SJSA1 (cell line): ENCODE measurements around the gene NPTXR. TPM values are rescaled to one million over a fixed set of nuclear protein-coding genes. Genes with fewer than 3 reads are reported as not detected.

Experiments
- DNase-seq, 2 experiments: peaks; one replicate each; pipeline ENCODE4 v3.0.0-alpha.2; 2015 to 2020; ENCODE audit warnings: low spot score in 2 of 2, low read depth in 1 of 2
- H3K27ac ChIP-seq: fragments of 250-450 bp; sonication (Bioruptor Pico); 2 replicates; pipeline ENCODE4 v1.5.1; 2020; ENCODE audit warnings: mild to moderate bottlenecking, moderate library complexity
- H3K27me3 ChIP-seq: fragments of 250-450 bp; sonication (Bioruptor Pico); replicated peaks from 2 replicates; pipeline ENCODE4 v1.5.1; 2020; ENCODE audit warnings: mild to moderate bottlenecking, moderate library complexity
- H3K36me3 ChIP-seq: fragments of 250-450 bp; sonication (Bioruptor Pico); 2 replicates; pipeline ENCODE4 v1.5.1; 2020; ENCODE audit warnings: mild to moderate bottlenecking
- H3K4me1 ChIP-seq: fragments of 250-450 bp; sonication (Bioruptor Pico); replicated peaks from 2 replicates; pipeline ENCODE4 v1.6.1; 2021; ENCODE audit warnings: mild to moderate bottlenecking
- H3K4me3 ChIP-seq: fragments of 250-450 bp; sonication (Bioruptor Pico); 2 replicates; pipeline ENCODE4 v1.5.1; 2020; ENCODE audit warnings: mild to moderate bottlenecking
- H3K9me3 ChIP-seq: fragments of 250-450 bp; sonication (Bioruptor Pico); replicated peaks from 2 replicates; pipeline ENCODE4 v1.5.1; 2020; ENCODE audit warnings: mild to moderate bottlenecking
- total RNA-seq: library from RNA; depleted of rRNA; stranded (reverse); fragments of >200 nt; shearing (Covaris generic); gene quantifications from 2 replicates; pipeline ENCODE4 v1.2.3, GENCODE V29; 2014; rRNA removed

NPTXR gene
- total RNA-seq, 1 experiment from 2014 or later, result 2.2 TPM

DNA sequence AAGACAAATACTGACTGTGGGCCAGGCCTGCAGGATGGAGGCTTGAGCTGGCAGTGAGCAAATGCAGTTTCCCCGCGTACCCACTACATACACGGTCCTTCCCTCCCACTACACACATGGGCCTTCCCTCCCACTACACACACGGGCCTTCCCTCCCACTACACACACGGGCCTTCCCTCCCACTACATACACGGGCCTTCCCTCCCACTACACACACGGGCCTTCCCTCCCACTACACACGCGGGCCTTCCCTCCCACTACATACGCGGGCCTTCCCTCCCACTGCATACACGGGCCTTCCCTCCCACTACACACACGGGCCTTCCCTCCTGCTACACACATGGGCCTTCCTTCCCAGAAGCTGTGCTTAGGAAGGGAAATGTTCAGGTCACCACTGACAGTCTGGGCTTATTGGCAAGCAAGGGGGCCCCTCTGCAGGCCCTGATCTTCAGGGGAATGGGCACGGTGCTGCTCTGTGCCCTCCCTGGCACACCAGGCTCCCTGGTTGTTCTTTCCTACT is 60.7 kb downstream of the NPTXR start:
- no peak overlapping the region for H3K27ac ChIP-seq
- H3K9me3 ChIP-seq, result no peaks in the 10 kb centered on the region
- no peaks in the 10 kb centered on the region for H3K27me3 ChIP-seq
- H3K4me3 ChIP-seq, result no peak overlapping the region
- DNase-seq, result no peak
- peaks cover under 1% of the 10 kb centered on the region for H3K4me1 ChIP-seq
- 0 out of 2 replicates have a peak, but pooled peaks cover 4% of the 10 kb centered on the region for H3K36me3 ChIP-seq

- no peak for DNase-seq
- Histone ChIP-seq H3K4me1 (no peaks in the 10 kb centered on the region), H3K27me3 (no peaks in the 10 kb centered on the region), H3K36me3 (0 out of 2 replicates have a peak, but pooled peaks cover 4% of the 10 kb centered on the region), H3K27ac (no peak overlapping the region), H3K9me3 (no peaks in the 10 kb centered on the region), H3K4me3 (no peak overlapping the region)
Measured at GRCh38 chr22:38782402-38783094, 61.3 kb downstream of the NPTXR start.

- Histone ChIP-seq H3K4me1 (no peaks in the 10 kb centered on the region), H3K27ac (no peak overlapping the region), H3K4me3 (no peak overlapping the region)
Measured at GRCh38 chr22:38781033-38781432, 62.8 kb downstream of the NPTXR start.

DNA sequence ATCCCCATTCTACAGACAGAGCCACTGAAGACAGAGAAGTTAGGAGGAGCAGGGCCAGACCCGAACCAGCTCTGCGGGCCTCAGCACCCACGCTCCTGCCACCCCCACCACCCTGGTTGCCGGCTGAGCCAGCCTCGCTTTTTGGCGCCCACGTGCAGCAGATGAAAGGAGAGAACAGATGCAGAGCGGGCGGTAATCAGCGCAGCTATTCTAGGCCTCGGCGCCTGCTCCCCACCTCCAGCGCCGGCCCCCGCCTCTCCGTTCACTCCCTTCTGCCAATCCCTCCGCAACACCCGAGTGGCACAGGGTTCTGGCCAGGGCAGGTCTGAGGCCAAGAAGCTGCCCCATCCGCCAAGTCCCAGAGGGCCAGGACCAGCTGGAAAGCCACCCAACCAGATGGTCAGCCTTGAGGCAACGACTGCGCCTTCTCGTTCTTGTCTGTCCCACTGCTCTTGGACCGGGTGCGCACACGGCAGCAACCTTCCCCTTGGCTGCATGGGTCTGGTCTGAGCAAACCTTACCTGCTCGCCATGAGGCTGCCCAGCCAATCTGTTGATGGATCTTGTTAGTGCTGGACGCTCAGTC is 66.6 kb downstream of the NPTXR start:
- Histone ChIP-seq H3K27me3 (no peaks in the 10 kb centered on the region), H3K9me3 (no peaks in the 10 kb centered on the region), H3K36me3 (0 out of 2 replicates have a peak, but pooled peaks cover 4% of the 10 kb centered on the region), H3K27ac (no peak overlapping the region), H3K4me3 (no peak overlapping the region), H3K4me1 (no peaks in the 10 kb centered on the region)
- DNase-seq, result no peak

More at GRCh38 chr22:38781033-38781432, 62.8 kb downstream of the NPTXR start:
- Histone ChIP-seq H3K36me3 (0 out of 2 replicates have a peak, but pooled peaks cover 4% of the 10 kb centered on the region), H3K9me3 (no peaks in the 10 kb centered on the region), H3K27me3 (no peaks in the 10 kb centered on the region)
- DNase-seq, result no peak

DNA sequence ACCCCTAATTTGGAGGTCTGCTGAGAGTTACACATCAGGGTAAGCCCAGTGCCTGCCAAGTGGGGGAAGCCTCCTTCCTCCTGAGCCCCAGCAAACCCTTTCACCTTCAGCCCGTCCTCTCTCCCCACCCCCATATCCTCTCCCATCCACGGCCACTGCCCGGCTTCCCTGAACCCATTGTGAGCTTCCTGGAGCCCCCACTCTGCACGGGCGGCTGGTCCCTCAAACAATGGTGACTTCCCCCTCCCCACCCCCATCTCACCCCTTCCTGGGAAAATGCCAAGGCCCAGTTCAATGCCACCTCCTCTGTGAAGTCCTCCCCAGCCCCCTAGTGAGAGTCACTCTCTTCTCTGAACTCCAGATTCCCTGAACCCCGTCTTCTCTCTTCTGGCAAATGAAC is 67.7 kb downstream of the NPTXR start:
- H3K27ac ChIP-seq, result no peak overlapping the region
- DNase-seq, result no peak
- H3K9me3 ChIP-seq, result no peaks in the 10 kb centered on the region
- no peak overlapping the region for H3K4me3 ChIP-seq
- H3K27me3 ChIP-seq, result no peaks in the 10 kb centered on the region
- no peaks in the 10 kb centered on the region for H3K36me3 ChIP-seq
- H3K4me1 ChIP-seq, result no peaks in the 10 kb centered on the region

- H3K27ac ChIP-seq, result no peak overlapping the region
- H3K27me3 ChIP-seq, result no peaks in the 10 kb centered on the region
- no peaks in the 10 kb centered on the region for H3K4me1 ChIP-seq
- H3K36me3 ChIP-seq, result no peaks in the 10 kb centered on the region
- no peaks in the 10 kb centered on the region for H3K9me3 ChIP-seq
- no peak for DNase-seq
- no peak overlapping the region for H3K4me3 ChIP-seq
Measured at GRCh38 chr22:38775656-38776055, 68.2 kb downstream of the NPTXR start.

DNA sequence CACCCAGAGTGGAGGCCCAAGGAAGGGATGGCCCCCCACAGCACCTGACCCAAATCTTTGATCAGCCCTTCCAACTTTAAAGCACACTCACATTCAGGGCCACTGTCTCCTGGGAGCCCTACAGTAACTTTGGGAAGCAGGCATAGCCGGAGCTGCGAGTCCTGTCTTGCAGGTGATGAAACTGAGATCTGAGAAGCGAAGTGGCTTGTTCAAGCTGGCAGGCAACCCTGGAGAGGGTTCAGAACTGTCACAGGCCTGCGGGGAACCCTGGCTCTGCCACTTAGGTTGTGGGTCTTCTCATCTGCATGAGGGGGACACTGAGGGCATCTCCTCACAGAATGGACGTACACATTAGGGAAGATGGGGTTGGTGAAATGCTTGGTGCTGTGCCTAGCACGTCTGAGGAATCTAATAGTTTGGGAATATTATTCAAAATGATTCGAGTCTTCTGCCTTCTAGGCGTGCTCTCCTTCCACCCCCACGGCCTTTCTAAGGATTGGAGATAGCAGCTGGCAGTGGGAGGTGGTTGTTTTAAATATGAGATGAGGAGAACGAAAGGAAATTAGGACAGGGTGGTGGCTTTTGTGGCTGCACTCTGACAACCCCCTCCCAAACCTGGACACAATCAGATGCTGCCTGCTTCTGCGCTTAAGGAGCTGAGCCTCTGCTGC is 69.2 kb downstream of the NPTXR start:
- Histone ChIP-seq H3K9me3 (no peaks in the 10 kb centered on the region), H3K4me1 (no peaks in the 10 kb centered on the region), H3K36me3 (no peaks in the 10 kb centered on the region), H3K27me3 (no peaks in the 10 kb centered on the region), H3K4me3 (no peak overlapping the region), H3K27ac (no peak overlapping the region)
- DNase-seq, result no peak

GRCh38 chr22:38773363-38773946 is 70.4 kb downstream of the NPTXR start:
- no peak overlapping the region for H3K4me3 ChIP-seq
- H3K27me3 ChIP-seq, result no peaks in the 10 kb centered on the region
- no peaks in the 10 kb centered on the region for H3K9me3 ChIP-seq
- no peaks in the 10 kb centered on the region for H3K36me3 ChIP-seq
- DNase-seq, result no peak
- no peaks in the 10 kb centered on the region for H3K4me1 ChIP-seq
- H3K27ac ChIP-seq, result no peak overlapping the region

GRCh38 chr22:38772623-38772873 is 71.3 kb downstream of the NPTXR start:
- no peaks in the 10 kb centered on the region for H3K4me1 ChIP-seq
- no peak overlapping the region for H3K27ac ChIP-seq
- no peaks in the 10 kb centered on the region for H3K36me3 ChIP-seq
- no peak for DNase-seq
- H3K4me3 ChIP-seq, result no peak overlapping the region
- H3K9me3 ChIP-seq, result no peaks in the 10 kb centered on the region
- H3K27me3 ChIP-seq, result no peaks in the 10 kb centered on the region

- Histone ChIP-seq H3K4me3 (no peak overlapping the region), H3K27me3 (no peaks in the 10 kb centered on the region), H3K36me3 (no peaks in the 10 kb centered on the region), H3K27ac (no peak overlapping the region), H3K4me1 (peaks cover 9% of the 10 kb centered on the region; the same call in 1 of the 2 replicates), H3K9me3 (no peaks in the 10 kb centered on the region)
- no peak for DNase-seq
Measured at GRCh38 chr22:38770257-38770949, 73.4 kb downstream of the NPTXR start.

Other genes starting within 250 kb of the NPTXR start
- gene FAM227A, start 187.6 kb downstream of the NPTXR start, total RNA-seq, result 0.42 TPM in 1 of 2 replicates, not detected in the other
- gene CBY1, start 187.4 kb downstream of the NPTXR start, total RNA-seq, result 8.8 and 13.5 TPM in 2 replicates
- 61.0 and 103 TPM in 2 replicates for gene TOMM22, start 162.1 kb downstream of the NPTXR start, total RNA-seq
- 53.5 and 67.0 TPM in 2 replicates for gene JOSD1, start 143.1 kb downstream of the NPTXR start, total RNA-seq
- 24.8 and 28.9 TPM in 2 replicates for gene GTPBP1, start 138.1 kb downstream of the NPTXR start, total RNA-seq
- gene SUN2, start 88.0 kb downstream of the NPTXR start, total RNA-seq, result 201 and 238 TPM in 2 replicates
- gene DNAL4, start 49.9 kb downstream of the NPTXR start, total RNA-seq, result 19.9 and 33.9 TPM in 2 replicates
- 22.6 and 28.5 TPM in 2 replicates for gene CBX6, start 28.2 kb upstream of the NPTXR start, total RNA-seq
- not detected in 2 replicates for gene APOBEC3A, start 113.6 kb upstream of the NPTXR start, total RNA-seq
- 3.5 and 9.4 TPM in 2 replicates for gene APOBEC3B, start 138.3 kb upstream of the NPTXR start, total RNA-seq
- 3.2 and 3.4 TPM in 2 replicates for gene APOBEC3C, start 170.2 kb upstream of the NPTXR start, total RNA-seq
- 1.9 and 2.3 TPM in 2 replicates for gene APOBEC3D, start 177.1 kb upstream of the NPTXR start, total RNA-seq
- gene APOBEC3F, start 196.8 kb upstream of the NPTXR start, total RNA-seq, result 2.6 and 3.8 TPM in 2 replicates
- gene APOBEC3G, start 233.2 kb upstream of the NPTXR start, total RNA-seq, result 7.0 and 13.9 TPM in 2 replicates